H1 (cell line): Measurements from ENCODE around the gene SH3BP2. TPM values are rescaled to one million over a fixed set of nuclear protein-coding genes. Genes with fewer than 3 reads are reported as not detected.

Experiments used
- CEBPB ChIP-seq: IDR thresholded peaks from 2 replicates; pipeline ENCODE4 v1.6.1; 2012; ENCODE audit warnings: low read depth, low read length
- CHD7 ChIP-seq: fragments of 300-600 bp; sonication (generic); IDR thresholded peaks from 2 replicates; pipeline ENCODE4 v1.7.1; 2012; ENCODE audit warnings: low read length, moderate library complexity, mild to moderate bottlenecking, inconsistent platforms; ENCODE audit not compliant: insufficient replicate concordance
- EGR1 ChIP-seq: IDR thresholded peaks from 2 replicates; pipeline ENCODE4 v1.6.1; 2011; ENCODE audit warnings: low read depth, low read length, borderline replicate concordance
- GTF2F1 ChIP-seq: IDR thresholded peaks from 2 replicates; pipeline ENCODE4 v1.6.1; 2012; ENCODE audit warnings: low read depth, low read length, improper control_type of control experiment, borderline replicate concordance
- KDM1A ChIP-seq: fragments of 200-600, 300-600 bp; sonication (generic); IDR thresholded peaks from 2 replicates; pipeline ENCODE4 v1.7.1; 2016; ENCODE audit warnings: mild to moderate bottlenecking, low read length, borderline replicate concordance
- KDM4A ChIP-seq: IDR thresholded peaks from one replicate; pipeline ENCODE4 v1.7.1; 2012; ENCODE audit warnings: low read depth, mild to moderate bottlenecking, moderate library complexity, low read length, inconsistent platforms; ENCODE audit not compliant: severe bottlenecking
- KDM5A ChIP-seq: fragments of 200-600 bp; IDR thresholded peaks from 2 replicates; pipeline ENCODE4 v1.7.1; 2012; ENCODE audit warnings: mild to moderate bottlenecking, low read length, inconsistent platforms, mixed read lengths
- MAFK ChIP-seq: IDR thresholded peaks from 2 replicates; pipeline ENCODE4 v1.6.1; 2012; ENCODE audit warnings: low read depth, mild to moderate bottlenecking, improper control_type of control experiment, low read length
- RXRA ChIP-seq: IDR thresholded peaks from 2 replicates; pipeline ENCODE4 v1.6.1; 2011; ENCODE audit warnings: low read depth, mild to moderate bottlenecking, low read length, moderate library complexity; ENCODE audit not compliant: insufficient read depth
- SP2 ChIP-seq: IDR thresholded peaks from 2 replicates; pipeline ENCODE4 v1.6.1; 2012; ENCODE audit warnings: mild to moderate bottlenecking, low read length, inconsistent platforms
- TAF1 ChIP-seq: IDR thresholded peaks from 2 replicates; pipeline ENCODE4 v1.6.1; 2011; ENCODE audit warnings: mild to moderate bottlenecking, low read depth, low read length
- polyA plus RNA-seq, 7 experiments: library from polyadenylated mRNA; depleted of rRNA in 3 of 7; stranded (reverse) in 5 of 7; unstranded in 2 of 7; fragments of >200 nt in 5 of 7; fragments of 200-250 nt in 2 of 7; gene quantifications; 1 replicate in 5 of 7; 2 replicates in 1 of 7; 4 replicates in 1 of 7; pipeline versions ENCODE4 v1.2.1 to v1.2.3, GENCODE V29; 2011 to 2013; ENCODE audit warnings: missing spikeins in 2 of 7, mixed read lengths in 2 of 7
- total RNA-seq: library from RNA; stranded (reverse); fragmentation: NEBNext Ultra II Directional; extraction: Animal tissue kit (Norgen Biotek cat#: 25700); gene quantifications from 2 replicates; pipeline ENCODE4 v1.2.1, GENCODE V29; 2021

Gene SH3BP2
- total and polyA plus RNA-seq, 2 of the 8 experiments (the other 6 are each of a cell fraction or from before 2014, with no cell fraction given), result 27.4 to 31.4 TPM

- no peak for TF ChIP-seq CHD7
- no peak for TF ChIP-seq EGR1
- TF ChIP-seq TAF1, result no peak
- TF ChIP-seq KDM4A, result no peak
- TF ChIP-seq KDM1A, result no peak
- TF ChIP-seq GTF2F1, result no peak
- no peak for TF ChIP-seq KDM5A
- TF ChIP-seq SP2, result no peak
- TF ChIP-seq MAFK, result no peak
- no peak for TF ChIP-seq CEBPB
- TF ChIP-seq RXRA, result no peak
Observed at GRCh38 chr4:2858451-2859217, 65.7 kb downstream of the SH3BP2 start (continued).
